ENCODE data around the gene NSD2.
"Not testable (repeated sequence)": the region's sequence is repeated elsewhere in the genome, so short reads cannot be mapped to it uniquely, and the experiment has no call there.

NSD2 gene

GRCh38 chr4:1899149-1900086 is 28.2 kb downstream of the NSD2 start:
- DNase-seq: peak; percentile 55

GRCh38 chr4:1900087-1900433 is 28.9 kb downstream of the NSD2 start:
- no peak for DNase-seq

DNA sequence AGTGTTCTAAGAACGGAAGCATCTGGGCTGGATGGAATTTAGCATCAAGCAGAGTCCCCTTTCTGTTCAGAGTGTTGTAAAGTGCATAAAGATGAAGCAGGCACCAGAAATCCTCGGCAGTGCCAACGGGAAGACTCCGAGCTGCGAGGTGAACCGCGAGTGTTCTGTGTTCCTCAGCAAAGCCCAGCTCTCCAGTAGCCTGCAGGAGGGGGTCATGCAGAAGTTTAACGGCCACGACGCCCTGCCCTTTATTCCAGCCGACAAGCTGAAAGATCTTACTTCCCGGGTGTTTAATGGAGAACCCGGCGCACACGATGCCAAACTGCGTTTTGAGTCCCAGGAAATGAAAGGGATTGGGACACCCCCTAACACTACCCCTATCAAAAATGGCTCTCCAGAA is 29.4 kb downstream of the NSD2 start:
- no peak for DNase-seq

DNA sequence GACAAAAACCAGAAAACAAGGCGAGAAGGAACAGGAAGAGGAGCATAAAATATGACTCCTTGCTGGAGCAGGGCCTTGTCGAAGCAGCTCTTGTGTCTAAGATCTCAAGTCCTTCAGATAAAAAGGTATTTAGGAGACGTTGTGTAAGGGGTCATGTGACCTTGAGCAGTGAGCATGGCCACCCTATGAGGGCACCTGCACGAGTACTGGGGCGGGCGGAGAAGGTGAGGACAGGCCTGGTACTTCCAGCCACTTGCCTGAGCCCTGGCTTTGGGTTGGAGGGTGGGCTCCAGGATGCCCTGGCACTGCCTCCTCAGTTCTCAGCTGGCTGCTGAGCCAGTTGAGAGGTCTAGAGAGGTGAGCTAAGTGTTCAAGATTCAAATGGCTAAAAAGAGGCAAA is 29.9 kb downstream of the NSD2 start:
- no peak for DNase-seq

GRCh38 chr4:1902243-1902642 is 31.1 kb downstream of the NSD2 start:
- no peak for DNase-seq

DNA sequence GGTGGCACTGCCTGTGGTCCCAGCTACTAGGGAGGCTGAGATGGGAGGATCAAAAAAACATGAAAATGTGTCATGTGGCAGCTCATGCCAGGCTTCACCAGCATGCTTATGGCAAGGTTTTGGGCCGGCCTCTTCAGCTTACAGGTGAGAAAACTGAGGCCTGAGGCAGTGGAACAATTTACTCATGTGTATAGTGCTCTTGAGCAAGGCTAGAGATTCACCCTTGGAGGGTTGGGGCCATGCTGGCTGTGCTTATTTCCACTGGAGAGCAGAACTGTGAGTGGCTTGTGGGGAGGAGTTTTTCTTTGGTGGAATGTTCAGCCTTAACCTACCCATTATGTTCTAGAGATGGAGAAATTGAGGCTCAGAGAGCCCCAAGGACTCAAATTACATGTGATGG is 31.8 kb downstream of the NSD2 start:
- no peak for DNase-seq

GRCh38 chr4:1904042-1904441 is 32.8 kb downstream of the NSD2 start:
- no peak for DNase-seq

- no peak for DNase-seq
Measured at GRCh38 chr4:1907848-1908525, 36.8 kb downstream of the NSD2 start.

GRCh38 chr4:1909696-1910095 is 38.5 kb downstream of the NSD2 start:
- DNase-seq: peak; percentile 39

DNA sequence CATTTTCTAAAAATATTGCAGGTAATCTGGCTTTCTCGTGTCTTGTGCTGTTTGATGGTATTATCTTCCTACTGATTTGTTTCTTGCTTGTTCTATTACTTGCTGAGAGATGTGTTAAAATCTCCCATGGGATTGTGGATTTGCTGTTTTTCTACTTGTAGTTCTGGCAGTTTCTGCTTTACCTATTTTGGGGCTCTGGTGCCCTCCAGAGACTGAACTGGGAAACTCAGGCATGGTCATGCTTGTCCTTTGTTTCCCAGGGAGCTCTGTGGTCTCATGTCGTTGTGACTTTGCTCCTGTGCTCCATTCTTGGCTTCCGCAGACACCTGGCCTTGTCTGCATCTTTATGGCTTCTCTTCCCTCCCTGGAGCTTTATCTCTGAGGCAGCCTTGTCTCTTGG is 39.5 kb downstream of the NSD2 start:
- peak; percentile 17 for DNase-seq

- DNase-seq: not testable (repeated sequence)
Measured at GRCh38 chr4:1911316-1911715, 40.1 kb downstream of the NSD2 start.

DNA sequence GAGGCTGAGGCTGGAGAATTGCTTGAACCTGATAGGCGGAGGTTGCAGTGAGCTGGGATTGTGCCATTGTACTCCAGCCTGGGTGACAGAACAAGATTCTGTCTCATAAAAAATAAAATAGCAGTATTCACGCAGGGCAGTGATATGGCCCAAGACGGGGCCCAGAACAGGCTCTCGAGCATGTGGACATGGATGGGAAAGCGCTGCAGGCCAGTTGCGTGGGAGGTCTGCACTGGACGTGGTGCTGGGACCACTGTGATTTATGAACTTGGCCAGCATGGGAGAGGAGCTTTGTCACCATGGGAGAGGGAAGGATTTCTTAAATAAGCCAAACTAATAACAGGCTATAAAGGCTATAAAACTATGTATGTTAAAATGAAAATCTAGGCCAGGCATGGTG is 51.6 kb downstream of the NSD2 start:
- no peak for DNase-seq

GRCh38 chr4:1927675-1928074 is 56.5 kb downstream of the NSD2 start:
- no peak for DNase-seq

DNA sequence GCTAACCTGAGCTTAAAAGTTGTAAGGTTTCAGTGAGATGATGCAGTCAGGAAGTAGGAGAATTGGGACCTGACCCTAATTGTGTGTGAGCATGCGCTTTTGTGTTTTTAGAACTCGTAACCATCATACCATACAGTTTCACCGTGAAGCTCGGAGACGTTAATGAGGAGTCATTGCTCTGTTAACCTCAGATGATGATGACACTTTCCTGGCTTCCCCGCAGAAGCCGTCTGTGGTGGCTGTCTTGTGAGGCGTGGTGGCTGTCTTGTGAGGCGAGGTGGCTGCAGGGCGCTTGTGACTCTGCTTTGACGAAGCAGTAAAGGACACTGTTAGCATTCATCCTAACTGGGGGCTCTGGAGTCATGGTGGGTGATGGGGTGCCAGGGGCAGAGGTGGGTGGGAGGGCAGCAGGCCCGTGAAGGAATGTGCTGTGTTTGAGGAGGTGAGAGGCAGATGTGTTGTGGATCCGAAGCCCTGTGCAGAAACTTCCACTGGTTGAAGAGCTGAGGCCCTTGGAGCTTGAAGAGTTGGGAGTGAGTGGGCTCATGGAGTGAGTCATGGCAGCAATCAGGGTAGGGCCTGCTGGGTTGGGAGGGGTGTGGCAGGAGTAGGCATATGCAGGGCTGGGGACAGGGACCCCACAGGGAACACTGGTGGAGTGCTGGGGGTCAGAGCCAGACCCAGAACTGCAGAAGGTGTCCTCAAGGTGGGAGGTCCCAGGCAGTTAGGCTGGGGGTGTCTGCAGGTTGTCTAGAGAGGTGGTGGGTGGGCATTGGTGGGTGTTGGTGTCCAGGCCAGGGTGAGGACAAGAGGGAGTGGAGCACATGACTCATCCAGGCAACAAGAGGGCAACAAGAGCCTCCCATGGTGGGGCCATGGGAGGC is 57.4 kb downstream of the NSD2 start:
- no peak for DNase-seq

- no peak for DNase-seq
Measured at GRCh38 chr4:1932736-1933135, 61.5 kb downstream of the NSD2 start.

DNA sequence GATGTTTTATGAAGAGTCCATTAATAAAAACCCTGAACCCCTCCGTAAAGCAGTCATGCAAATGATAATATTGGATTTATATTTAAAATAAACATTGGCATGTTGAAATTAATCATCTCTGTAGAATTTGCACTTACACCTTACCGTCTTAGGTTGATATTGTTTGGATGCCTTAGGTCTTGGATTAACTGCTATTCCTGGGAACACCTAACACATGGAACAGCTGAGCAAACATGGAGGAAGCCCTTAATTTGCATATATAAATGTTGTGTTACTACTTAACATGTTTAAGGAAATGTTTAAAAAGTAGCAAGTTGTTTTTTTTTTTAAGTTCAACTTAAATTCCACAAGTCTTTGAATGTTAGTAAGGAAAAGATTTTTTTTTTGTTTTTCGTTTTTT is 62.5 kb downstream of the NSD2 start:
- no peak for DNase-seq

DNA sequence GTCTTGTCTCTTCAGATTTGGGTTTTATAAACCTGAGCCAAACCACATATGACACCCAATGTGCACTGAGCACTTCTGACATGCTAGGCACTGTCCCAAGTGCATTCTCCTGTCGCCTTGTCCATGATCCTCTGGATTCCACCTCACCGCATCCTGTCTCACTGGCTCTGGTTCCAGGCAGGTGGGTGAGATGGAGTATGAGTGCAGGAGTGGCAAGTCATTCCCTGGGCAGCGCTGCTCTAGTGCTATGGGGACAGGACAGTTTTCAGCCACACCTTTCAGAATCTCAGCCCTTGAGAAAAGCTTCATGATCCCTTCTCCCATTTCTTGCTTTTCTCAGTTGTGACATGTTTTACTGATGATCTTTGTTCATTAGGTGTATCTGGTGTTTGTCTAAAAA is 66.4 kb downstream of the NSD2 start:
- no peak for DNase-seq

- no peak for DNase-seq
Measured at GRCh38 chr4:1938027-1938426, 66.8 kb downstream of the NSD2 start.

DNA sequence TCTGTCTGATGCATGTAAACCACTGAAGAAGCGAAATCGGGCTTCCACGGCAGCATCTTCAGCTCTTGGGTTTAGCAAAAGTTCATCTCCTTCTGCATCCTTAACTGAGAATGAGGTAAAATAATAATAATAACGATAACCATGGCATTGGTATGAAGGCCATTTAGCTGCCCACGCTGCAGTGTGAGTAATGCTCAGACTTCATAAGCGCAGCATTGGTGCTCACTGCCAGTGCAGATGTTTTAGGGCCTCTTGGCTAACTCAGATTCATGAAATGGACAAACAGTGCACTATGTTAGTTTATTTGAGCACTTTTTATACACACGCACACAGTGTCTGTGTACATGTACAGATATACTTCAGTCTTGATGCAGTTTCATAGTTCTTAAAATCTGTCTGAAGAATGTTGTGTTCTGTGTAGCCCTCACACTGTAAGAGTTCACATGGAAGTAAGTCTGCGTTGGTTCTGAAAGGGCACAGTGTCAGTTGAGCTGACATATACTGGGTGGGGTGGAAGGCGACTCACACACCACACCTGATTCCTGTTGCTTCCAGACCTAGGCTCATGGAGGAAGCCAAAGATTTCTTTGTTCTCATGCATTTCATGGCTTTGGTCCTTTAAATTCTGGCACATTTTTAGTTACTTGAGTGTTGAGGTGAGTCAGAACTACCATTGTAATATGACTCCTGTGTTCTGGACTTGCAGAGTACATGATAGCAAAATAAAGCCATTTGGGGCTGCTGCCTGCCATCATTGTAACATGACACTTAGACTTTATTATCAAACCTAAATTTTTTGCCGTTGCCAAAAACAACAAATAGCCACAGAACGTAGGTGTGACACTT is 68.7 kb downstream of the NSD2 start:
- peak; percentile 75 for DNase-seq

- no peak for DNase-seq
Measured at GRCh38 chr4:1940566-1940965, 69.4 kb downstream of the NSD2 start.

DNA sequence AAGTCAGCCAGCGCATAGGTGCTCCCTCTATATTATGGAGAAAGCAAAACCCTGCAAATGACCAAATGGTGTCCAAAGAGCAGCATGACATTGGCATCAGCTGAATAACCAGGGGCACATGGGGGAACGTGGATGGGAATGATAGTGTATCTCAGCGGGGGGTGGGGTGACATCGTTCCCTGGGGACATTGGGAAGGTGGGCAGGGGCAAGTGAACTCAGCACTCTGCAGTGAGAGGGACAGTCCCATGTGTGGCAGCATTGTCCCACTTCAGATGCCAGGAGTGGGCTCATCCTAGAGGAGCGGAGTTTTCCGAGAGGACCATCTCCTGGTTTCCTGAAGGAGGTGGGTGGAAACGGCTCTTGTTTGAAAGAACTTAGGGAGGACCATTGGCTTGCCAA is 72.7 kb downstream of the NSD2 start:
- DNase-seq: no peak

DNA sequence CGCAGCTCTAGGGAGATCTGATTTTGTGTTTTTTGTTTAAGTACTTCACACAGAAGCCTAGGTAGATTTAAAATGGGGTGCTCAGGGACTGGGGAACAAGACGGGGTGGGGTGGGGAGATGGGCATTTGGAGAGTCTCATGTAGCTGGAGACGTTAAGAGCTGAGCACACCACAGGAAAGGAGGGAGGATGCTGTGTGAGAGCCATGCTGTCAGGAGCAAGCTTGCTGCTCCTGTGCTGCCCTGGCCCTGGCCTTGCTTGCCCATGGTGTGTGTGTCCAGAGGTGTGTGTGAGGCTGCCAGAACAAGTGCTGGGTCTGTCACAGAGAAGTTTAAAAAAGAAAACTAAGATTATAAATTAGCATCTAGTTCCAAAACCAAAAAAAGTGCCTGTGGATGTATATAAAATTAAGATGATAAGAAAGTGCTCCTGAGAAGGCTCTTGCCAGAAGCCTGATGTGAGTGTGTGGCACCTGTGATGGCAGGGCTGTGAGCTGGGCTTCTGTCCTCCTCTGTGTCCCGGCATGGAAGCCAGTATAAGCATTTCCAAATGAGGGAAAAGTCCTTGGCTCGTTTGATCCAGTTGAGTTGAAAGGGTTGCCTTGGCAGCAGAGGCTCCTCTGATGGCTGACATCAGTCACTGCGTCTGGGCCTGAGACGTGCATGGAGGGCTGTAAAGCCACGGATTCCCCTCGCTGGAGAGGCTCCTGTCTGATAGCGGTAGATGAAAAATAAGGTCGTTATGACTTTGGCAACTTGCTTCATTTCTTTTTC is 74.1 kb downstream of the NSD2 start:
- no peak for DNase-seq
